ENCODE data around the gene MYD88. TPM values are rescaled to one million over a fixed set of nuclear protein-coding genes. Genes with fewer than 3 reads are reported as not detected.
"Not testable (repeated sequence)": the region's sequence is repeated elsewhere in the genome, so short reads cannot be mapped to it uniquely, and the experiment has no call there.

The MYD88 gene
- total and polyA plus RNA-seq, 2 donors from 2014 or later = 20.8 to 34.5 TPM

DNA sequence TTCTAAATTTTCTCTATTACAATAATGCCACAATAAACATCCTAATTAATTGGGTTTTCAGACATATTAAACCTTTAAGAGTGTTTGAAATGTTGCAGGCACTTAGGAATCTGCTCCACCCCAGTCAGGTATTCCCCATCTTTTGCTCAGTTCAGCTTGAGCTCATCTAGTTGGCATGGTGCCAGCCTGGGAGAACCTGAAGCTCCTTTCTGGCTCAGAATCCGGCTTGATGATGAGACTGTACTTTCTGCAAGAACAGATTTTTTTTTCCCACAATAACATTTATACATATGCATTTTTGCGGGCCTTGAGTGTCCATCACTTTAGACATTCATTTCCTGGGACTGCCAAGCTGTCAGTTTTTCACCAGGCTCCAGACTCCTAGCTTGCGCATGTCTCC lies 19.1 kb downstream of the MYD88 start:
- DNase-seq = peak in 1 of 5 donors; percentile 58

DNA sequence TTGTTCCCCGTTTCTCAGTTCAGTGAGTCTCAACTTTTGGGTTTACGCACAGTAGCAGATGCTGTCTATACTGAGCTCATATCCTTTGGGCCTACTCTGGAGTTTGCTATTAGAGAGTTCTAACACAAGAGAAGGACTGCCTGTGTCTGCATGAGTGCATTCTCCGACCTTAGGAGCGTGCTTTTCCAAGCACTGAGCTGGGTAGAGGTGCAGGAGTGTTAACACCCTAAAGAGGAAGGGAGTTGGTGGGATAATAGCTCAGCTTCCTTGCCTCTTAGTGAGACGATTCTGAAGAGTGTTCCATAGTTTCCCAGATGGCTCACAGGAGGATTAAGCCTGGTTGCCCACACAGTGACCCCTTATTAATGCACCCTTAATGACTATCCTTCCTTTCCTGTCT lies 20.0 kb downstream of the MYD88 start:
- Histone ChIP-seq H3K9me3 (ENCODE audit: control insufficient read depth in 2 of 3, insufficient read depth in 1 of 3, low read length in 3 of 3) (no peaks in the 10 kb centered on the region), H3K27me3 (ENCODE audit: control insufficient read depth, insufficient read depth, low read length) (no peaks in the 10 kb centered on the region), H3K4me3 (ENCODE audit: low read length in 3 of 3) (no peak overlapping the region), H3K9ac (ENCODE audit: low read length in 3 of 3) (no peak overlapping the region), H3K36me3 (ENCODE audit: control insufficient read depth in 2 of 3, insufficient read depth in 3 of 3, low read length in 3 of 3) (no peaks in the 10 kb centered on the region), H3K27ac (ENCODE audit: low read depth in 2 of 2, low read length in 2 of 2) (no peak overlapping the region), H3K4me1 (ENCODE audit: control insufficient read depth in 2 of 3, insufficient read depth in 2 of 3, low read depth in 1 of 3, low read length in 3 of 3) (peaks cover 0 to 5% (median 0%) of the 10 kb centered on the region in 3 donors)
- TF ChIP-seq, protein P1, sequence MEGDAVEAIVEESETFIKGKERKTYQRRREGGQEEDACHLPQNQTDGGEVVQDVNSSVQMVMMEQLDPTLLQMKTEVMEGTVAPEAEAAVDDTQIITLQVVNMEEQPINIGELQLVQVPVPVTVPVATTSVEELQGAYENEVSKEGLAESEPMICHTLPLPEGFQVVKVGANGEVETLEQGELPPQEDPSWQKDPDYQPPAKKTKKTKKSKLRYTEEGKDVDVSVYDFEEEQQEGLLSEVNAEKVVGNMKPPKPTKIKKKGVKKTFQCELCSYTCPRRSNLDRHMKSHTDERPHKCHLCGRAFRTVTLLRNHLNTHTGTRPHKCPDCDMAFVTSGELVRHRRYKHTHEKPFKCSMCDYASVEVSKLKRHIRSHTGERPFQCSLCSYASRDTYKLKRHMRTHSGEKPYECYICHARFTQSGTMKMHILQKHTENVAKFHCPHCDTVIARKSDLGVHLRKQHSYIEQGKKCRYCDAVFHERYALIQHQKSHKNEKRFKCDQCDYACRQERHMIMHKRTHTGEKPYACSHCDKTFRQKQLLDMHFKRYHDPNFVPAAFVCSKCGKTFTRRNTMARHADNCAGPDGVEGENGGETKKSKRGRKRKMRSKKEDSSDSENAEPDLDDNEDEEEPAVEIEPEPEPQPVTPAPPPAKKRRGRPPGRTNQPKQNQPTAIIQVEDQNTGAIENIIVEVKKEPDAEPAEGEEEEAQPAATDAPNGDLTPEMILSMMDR (IDR thresholded peaks at IDR 0.05; ENCODE audit: borderline replicate concordance, extremely low read depth, insufficient read depth) = no peak
- FAIRE-seq = no peak
- intact Hi-C loops (cut with DNase I) = no loop called here
- DNase-seq = no peak

More for the DNA sequence above, 19.1 kb downstream of the MYD88 start:
- intact Hi-C loops (cut with DNase I) = no loop called here
- TF ChIP-seq, protein P1 (IDR thresholded peaks at IDR 0.05; ENCODE audit: borderline replicate concordance, extremely low read depth, insufficient read depth) = no peak
- peaks cover 0 to 5% (median 0%) of the 10 kb centered on the region in 3 donors for H3K4me1 ChIP-seq (ENCODE audit: control insufficient read depth in 2 of 3, insufficient read depth in 2 of 3, low read depth in 1 of 3, low read length in 3 of 3)
- no peak overlapping the region for H3K27ac ChIP-seq (ENCODE audit: low read depth in 2 of 2, low read length in 2 of 2)
- no peaks in the 10 kb centered on the region for H3K9me3 ChIP-seq (ENCODE audit: control insufficient read depth in 2 of 3, insufficient read depth in 1 of 3, low read length in 3 of 3)
- H3K36me3 ChIP-seq (ENCODE audit: control insufficient read depth in 2 of 3, insufficient read depth in 3 of 3, low read length in 3 of 3) = no peaks in the 10 kb centered on the region
- H3K9ac ChIP-seq (ENCODE audit: low read length in 3 of 3) = no peak overlapping the region
- no peak for FAIRE-seq
- H3K27me3 ChIP-seq (ENCODE audit: control insufficient read depth, insufficient read depth, low read length) = no peaks in the 10 kb centered on the region
- no peak overlapping the region for H3K4me3 ChIP-seq (ENCODE audit: low read length in 3 of 3)

DNA sequence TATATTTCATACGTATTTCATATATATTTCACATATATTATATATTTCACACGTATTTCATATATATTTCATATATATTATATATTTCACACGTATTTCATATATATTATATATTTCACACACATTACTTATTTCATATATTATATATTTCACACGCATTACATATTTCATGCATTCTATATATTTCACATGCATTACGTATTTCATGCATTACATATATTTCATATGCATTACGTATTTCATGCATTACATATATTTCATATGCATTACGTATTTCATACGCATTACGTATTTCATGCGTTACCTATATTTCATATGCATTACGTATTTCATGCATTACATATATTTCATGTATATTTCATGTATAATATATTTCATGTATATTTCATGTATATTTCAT lies 22.2 kb downstream of the MYD88 start:
- intact Hi-C loops (cut with DNase I); H3K4me1 ChIP-seq (ENCODE audit: control insufficient read depth in 2 of 3, insufficient read depth in 2 of 3, low read depth in 1 of 3, low read length in 3 of 3); H3K27me3 ChIP-seq (ENCODE audit: control insufficient read depth, insufficient read depth, low read length); H3K27ac ChIP-seq (ENCODE audit: low read depth in 2 of 2, low read length in 2 of 2); H3K9ac ChIP-seq (ENCODE audit: low read length in 3 of 3); H3K9me3 ChIP-seq (ENCODE audit: control insufficient read depth in 2 of 3, insufficient read depth in 1 of 3, low read length in 3 of 3); DNase-seq; H3K36me3 ChIP-seq (ENCODE audit: control insufficient read depth in 2 of 3, insufficient read depth in 3 of 3, low read length in 3 of 3); H3K4me3 ChIP-seq (ENCODE audit: low read length in 3 of 3): not testable (repeated sequence)
- FAIRE-seq = peak; percentile 60

DNA sequence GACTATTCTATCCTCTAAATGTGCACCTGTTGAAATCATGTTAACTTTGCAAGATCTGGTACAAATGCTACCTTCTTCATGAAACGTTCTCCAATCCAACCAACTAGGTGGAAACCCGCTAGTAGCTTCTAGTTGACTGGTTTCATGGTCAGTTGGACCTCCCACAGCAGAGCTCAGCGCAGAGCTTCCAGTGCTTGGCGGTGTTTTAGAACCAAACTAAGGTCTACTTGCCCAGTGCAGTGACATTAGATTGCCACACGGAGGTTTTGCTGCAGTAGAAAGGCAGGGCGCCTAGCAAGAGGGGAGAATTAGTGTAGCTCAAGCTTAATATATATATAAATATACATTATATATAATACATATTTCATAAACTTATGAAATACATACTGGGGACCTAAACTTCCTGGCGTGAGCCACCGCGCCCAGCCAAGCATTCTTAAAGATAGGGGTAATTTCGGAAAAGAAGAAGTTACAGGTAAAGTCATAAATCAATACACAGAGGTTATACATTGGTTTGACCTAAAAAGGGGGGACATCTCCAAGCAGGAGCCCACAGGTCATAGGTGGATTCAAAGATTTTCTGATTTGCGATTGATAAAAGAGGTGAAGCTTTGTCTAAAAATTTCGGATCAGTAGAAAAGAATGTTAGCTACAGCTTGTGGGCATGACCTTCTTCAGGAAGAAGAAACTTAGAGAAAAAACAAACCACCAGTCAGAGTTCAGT lies 24.8 kb downstream of the MYD88 start:
- Histone ChIP-seq H3K27me3 (ENCODE audit: control insufficient read depth, insufficient read depth, low read length) (no peaks in the 10 kb centered on the region), H3K9ac (ENCODE audit: low read length in 3 of 3) (no peak overlapping the region), H3K27ac (ENCODE audit: low read depth in 2 of 2, low read length in 2 of 2) (peak overlapping the region; percentile 13 to 98), H3K4me3 (ENCODE audit: low read length in 3 of 3) (no peak overlapping the region), H3K9me3 (ENCODE audit: control insufficient read depth in 2 of 3, insufficient read depth in 1 of 3, low read length in 3 of 3) (no peaks in the 10 kb centered on the region), H3K4me1 (ENCODE audit: control insufficient read depth in 2 of 3, insufficient read depth in 2 of 3, low read depth in 1 of 3, low read length in 3 of 3) (peaks cover 0 to 9% (median 2%) of the 10 kb centered on the region in 3 donors), H3K36me3 (ENCODE audit: control insufficient read depth in 2 of 3, insufficient read depth in 3 of 3, low read length in 3 of 3) (no peaks in the 10 kb centered on the region)
- intact Hi-C loops (cut with DNase I) = no loop called here
- FAIRE-seq (no peak), DNase-seq (peak in 1 of 5 donors; percentile 26)
- TF ChIP-seq, protein P1 (IDR thresholded peaks at IDR 0.05; ENCODE audit: borderline replicate concordance, extremely low read depth, insufficient read depth) = no peak

Measured in kidney (tissue), 14 donors.